Spleen (tissue), 13 donors: Measurements from ENCODE around the gene TIGD6. TPM values are rescaled to one million over a fixed set of nuclear protein-coding genes. Genes with fewer than 3 reads are reported as not detected.

ENCODE experiments used
- DNase-seq: peaks from one replicate; pipeline ENCODE4 v3.0.0-alpha.2; 2020
- H3K27ac ChIP-seq, 8 donors: fragments of 200-600 bp; sonication (generic) in 7 of 8; 1 replicate in 4 of 8; 2 replicates in 4 of 8; pipeline versions ENCODE4 v1.5.0 to v1.8.0; 2016 to 2021; ENCODE audit warnings: inconsistent platforms in 4 of 8, mild to moderate bottlenecking in 4 of 8, moderate library complexity in 1 of 8
- H3K27me3 ChIP-seq, 7 donors: fragments of 200-600 bp; sonication (generic) in 6 of 7; replicated peaks in 1 of 7; 1 replicate in 4 of 7; 2 replicates in 3 of 7; pipeline versions ENCODE4 v1.5.0 to v1.8.0; 2016 to 2021; ENCODE audit warnings: inconsistent platforms in 3 of 7, mild to moderate bottlenecking in 1 of 7
- H3K36me3 ChIP-seq, 6 donors: fragments of 200-600 bp; sonication (generic) in 5 of 6; 1 replicate in 4 of 6; 2 replicates in 2 of 6; pipeline versions ENCODE4 v1.5.0 to v1.8.0; 2016 to 2021; ENCODE audit warnings: inconsistent platforms in 2 of 6
- H3K4me1 ChIP-seq, 6 donors: fragments of 200-600 bp; sonication (generic) in 5 of 6; 1 replicate in 3 of 6; 2 replicates in 3 of 6; pipeline versions ENCODE4 v1.5.0 to v1.8.0; 2016 to 2021; ENCODE audit warnings: inconsistent platforms in 3 of 6
- H3K4me3 ChIP-seq, 8 donors: fragments of 200-600 bp; sonication (generic) in 7 of 8; 1 replicate in 4 of 8; 2 replicates in 4 of 8; pipeline versions ENCODE4 v1.5.0 to v1.8.0; 2016 to 2021; ENCODE audit warnings: inconsistent platforms in 4 of 8, mild to moderate bottlenecking in 4 of 8, moderate library complexity in 2 of 8
- H3K9me3 ChIP-seq, 8 donors: fragments of 200-600 bp; sonication (generic) in 7 of 8; 1 replicate in 4 of 8; 2 replicates in 4 of 8; pipeline versions ENCODE4 v1.5.0 to v1.8.0; 2016 to 2021; ENCODE audit warnings: inconsistent platforms in 4 of 8
- CTCF ChIP-seq, 11 experiments: fragments of 200-600 bp in 7 of 11; fragments of 450-650 bp in 4 of 11; sonication (generic) in 4 of 11; IDR thresholded peaks in 8 of 11; conservative IDR thresholded peaks in 3 of 11; 1 replicate in 7 of 11; 2 replicates in 4 of 11; pipeline versions ENCODE4 v1.4.0 to v1.8.0; 2016 to 2021; ENCODE audit warnings: antibody characterized with exemption in 11 of 11, inconsistent platforms in 4 of 11, mild to moderate bottlenecking in 1 of 11
- POLR2A ChIP-seq, 3 donors: fragments of 450-650 bp; IDR thresholded peaks; one replicate each; pipeline ENCODE4 v1.5.1; 2017; ENCODE audit warnings: antibody characterized with exemption in 3 of 3, mild to moderate bottlenecking in 1 of 3
- POLR2AphosphoS5 ChIP-seq, 3 donors: sonication (generic); formaldehyde crosslinking; IDR thresholded peaks; one replicate each; pipeline ENCODE4 v1.5.1; 2017; ENCODE audit warnings: antibody characterized with exemption in 3 of 3
- WGBS, 5 donors: extraction: QIAGEN DNeasy Blood & Tissue Kit in 3 of 5; methylation state at CpG; one replicate each; pipeline versions ENCODE4 v1.1.5 to v1.1.7; 2013 to 2018; 5-methylcytosine and 5-hydroxymethylcytosine counted together
- intact Hi-C: fragments of 100-400 bp; cut with DNase I; formaldehyde crosslinking; loops from one replicate; pipeline ENCODE4 v1.15.0; 2023; ENCODE audit warnings: low total_unique reads
- long read RNA-seq, 2 donors: transcript quantifications; one replicate each; lab custom pipeline, GENCODE V29; 2026
- polyA plus RNA-seq, 3 donors: library from polyadenylated mRNA; stranded (reverse); fragments of 200-250 nt; gene quantifications; one replicate each; pipeline ENCODE4 v1.2.1, GENCODE V29; 2013
- total RNA-seq, 7 donors: library from RNA; depleted of rRNA in 3 of 7; stranded (reverse); fragments of >200 nt in 3 of 7; fragmentation: NEBNext Ultra II Directional in 4 of 7; extraction: Animal tissue kit (Norgen Biotek cat#: 25700) in 4 of 7; gene quantifications; one replicate each; pipeline versions ENCODE4 v1.1.0 to v1.2.1, GENCODE V29; 2016 to 2021
- donor health status: healthy with polysubstance abuse.
- donor health status: DM: no; HTN: no; CAD: no; lungs with moderate emphysema.
- donor health status: DM: no; HTN: no; CAD: no.
- donor health status: Bipolar disorder and iron deficiency.
- donor health status: healthy.
- donor health status: DM: no; HTN: no; CAD: no.
- donor health status: DM: yes; HTN: yes; CAD: no.

The TIGD6 gene
- 1 to 10 TPM; 2.4 to 5.8 (median 3.7) TPM for total RNA-seq
- 1 to 10 TPM; 2.5 to 3.5 (median 2.6) TPM for polyA plus RNA-seq
- long read RNA-seq, donor 1, full-length matches to known transcripts, result 1 of 1 reads
- long read RNA-seq, donor 1, partial matches to known transcripts, result 0 of 1 reads
- long read RNA-seq, donor 1, other reads (novel, unspliced or antisense), result 0 of 1 reads
- long read RNA-seq, donor 2, result 0 reads

GRCh38 chr5:150000256-150000989 lies at the start of gene TIGD6, which contains the start of gene HMGXB3:
TSS of gene TIGD6 (minus strand) at chr5:150000654. CDS start at chr5:149996348, 4,306 bp downstream.
TSS of gene HMGXB3 (plus strand) at chr5:150000739. CDS start at chr5:150004853, 4,114 bp downstream.
- DNase-seq, result peak; percentile 98
- Histone ChIP-seq H3K4me3 (peak within 1 kb of the TSS; percentile 62 to 100 (median 90)), H3K27ac (peak within 1 kb of the TSS; percentile 70 to 95 (median 91)), H3K27me3 (no peaks in the 10 kb centered on the region), H3K36me3 (peaks cover 0 to 37% (median 13%) of the 10 kb centered on the region in 6 donors), H3K9me3 (no peaks in the 10 kb centered on the region), H3K4me1 (peaks cover 18 to 60% (median 35%) of the 10 kb centered on the region in 6 donors)
- WGBS, 5 donors, result 0 to 1% (median 0%) methylated on average over 12 to 72 of the region's 72 CpGs
- intact Hi-C loops, result no loop called here
- TF ChIP-seq POLR2A (IDR thresholded peaks at IDR 0.05), result peak in 1 of 3 donors; percentile 62
- peak; percentile 94 to 97 (median 96) for TF ChIP-seq POLR2AphosphoS5 (IDR thresholded peaks at IDR 0.05)
- TF ChIP-seq CTCF (IDR thresholded peaks at IDR 0.05 in 8 of 11, conservative IDR thresholded peaks at IDR 0.05 in 3 of 11), result peak in 7 of 11 experiments; percentile 6 to 44 (median 20)

GRCh38 chr5:150046031-150046430 lies 45.6 kb upstream of the TIGD6 start:
- Histone ChIP-seq H3K9me3 (no peaks in the 10 kb centered on the region), H3K27ac (no peak overlapping the region), H3K36me3 (peaks cover 12 to 100% (median 94%) of the 10 kb centered on the region in 6 donors), H3K27me3 (no peaks in the 10 kb centered on the region), H3K4me3 (no peak overlapping the region), H3K4me1 (peaks cover 3 to 44% (median 17%) of the 10 kb centered on the region in 6 donors)
- intact Hi-C loops, result no loop called here
- TF ChIP-seq CTCF (IDR thresholded peaks at IDR 0.05 in 8 of 11, conservative IDR thresholded peaks at IDR 0.05 in 3 of 11) (no peak), POLR2A (IDR thresholded peaks at IDR 0.05) (no peak), POLR2AphosphoS5 (IDR thresholded peaks at IDR 0.05) (no peak)
- DNase-seq, result no peak
- 76 to 93% (median 88%) methylated on average over 6 of the region's 6 CpGs for WGBS, 5 donors

- no peak overlapping the region for H3K27ac ChIP-seq
- TF ChIP-seq POLR2AphosphoS5 (IDR thresholded peaks at IDR 0.05) (no peak), POLR2A (IDR thresholded peaks at IDR 0.05) (no peak), CTCF (IDR thresholded peaks at IDR 0.05 in 8 of 11, conservative IDR thresholded peaks at IDR 0.05 in 3 of 11) (no peak)
- no peaks in the 10 kb centered on the region for H3K27me3 ChIP-seq
- DNase-seq, result no peak
- 90 to 96% (median 92%) methylated on average over 6 of the region's 6 CpGs for WGBS, 5 donors
- no peaks in the 10 kb centered on the region for H3K9me3 ChIP-seq
- peaks cover 3 to 40% (median 17%) of the 10 kb centered on the region in 6 donors for H3K4me1 ChIP-seq
- intact Hi-C loops, result no loop called here
- peaks cover 16 to 100% (median 94%) of the 10 kb centered on the region in 6 donors for H3K36me3 ChIP-seq
- no peak overlapping the region for H3K4me3 ChIP-seq
These were observed 45.1 kb upstream of the TIGD6 start for GRCh38 chr5:150045549-150045948.

- no peak for TF ChIP-seq CTCF (IDR thresholded peaks at IDR 0.05 in 8 of 11, conservative IDR thresholded peaks at IDR 0.05 in 3 of 11)
- no peak for TF ChIP-seq POLR2AphosphoS5 (IDR thresholded peaks at IDR 0.05)
- TF ChIP-seq POLR2A (IDR thresholded peaks at IDR 0.05), result no peak
- 80 to 90% (median 88%) methylated on average over 7 of the region's 7 CpGs for WGBS, 5 donors
- Histone ChIP-seq H3K36me3 (peaks cover 16 to 100% (median 93%) of the 10 kb centered on the region in 6 donors), H3K4me3 (no peak overlapping the region), H3K27me3 (no peaks in the 10 kb centered on the region), H3K9me3 (no peaks in the 10 kb centered on the region), H3K27ac (peak overlapping the region in 1 of 8 donors; percentile 45), H3K4me1 (peaks cover 3 to 40% (median 17%) of the 10 kb centered on the region in 6 donors)
- intact Hi-C loops, result no loop called here
- DNase-seq, result no peak
These were observed 44.3 kb upstream of the TIGD6 start for GRCh38 chr5:150044712-150045111.
